SIG-M5 (cell line): ENCODE results near the gene ASH1L.
"Not testable (repeated sequence)": the region's sequence is repeated elsewhere in the genome, so short reads cannot be mapped to it uniquely, and the experiment has no call there.

ENCODE experiments used
- DNase-seq: peaks from one replicate; lab custom pipeline; 2025; lab: John Stamatoyannopoulos, UW

ASH1L gene

DNA sequence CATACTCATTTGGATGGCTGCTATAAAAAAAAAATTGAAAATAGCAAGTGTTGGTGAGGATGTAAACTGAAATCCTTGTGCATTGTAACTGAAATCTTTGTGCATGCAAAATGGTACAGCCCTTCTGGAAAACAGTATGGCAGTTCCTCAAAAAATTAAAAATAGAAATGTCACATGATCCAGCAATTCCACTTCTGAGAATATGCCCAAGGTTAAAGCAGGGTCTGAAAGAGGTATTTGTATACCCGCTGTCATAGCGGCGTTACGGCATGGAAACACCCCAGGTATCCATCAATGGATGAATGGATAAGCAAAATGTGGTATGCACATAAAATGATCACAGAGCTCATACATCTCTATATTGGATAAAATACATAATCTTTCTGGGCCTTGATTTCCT, 125.2 kb downstream of the ASH1L start:
- DNase-seq: no peak

- not testable (repeated sequence) for DNase-seq
Measured at GRCh38 chr1:155433831-155434389, 128.7 kb downstream of the ASH1L start.

GRCh38 chr1:155433128-155433830, 129.3 kb downstream of the ASH1L start:
- DNase-seq: not testable (repeated sequence)

DNA sequence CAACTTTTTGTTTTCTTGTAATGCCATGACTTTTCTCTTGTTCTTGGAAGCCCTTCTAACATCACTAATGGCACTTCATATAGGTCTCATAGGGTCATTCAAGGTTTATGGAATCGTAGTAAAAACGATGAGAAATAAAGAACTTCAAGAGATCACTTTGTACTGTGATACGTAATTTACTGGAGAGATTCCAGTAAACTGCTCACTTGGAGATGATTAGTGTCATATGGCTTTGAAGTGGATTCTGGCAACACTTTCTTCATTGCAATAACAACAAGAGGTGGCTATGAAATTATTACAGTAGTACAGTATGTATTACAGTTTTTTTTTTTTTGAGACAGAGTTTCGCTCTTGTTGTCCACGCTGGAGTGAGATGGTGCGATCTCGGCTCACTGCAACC, 138.5 kb downstream of the ASH1L start:
- no peak for DNase-seq

DNA sequence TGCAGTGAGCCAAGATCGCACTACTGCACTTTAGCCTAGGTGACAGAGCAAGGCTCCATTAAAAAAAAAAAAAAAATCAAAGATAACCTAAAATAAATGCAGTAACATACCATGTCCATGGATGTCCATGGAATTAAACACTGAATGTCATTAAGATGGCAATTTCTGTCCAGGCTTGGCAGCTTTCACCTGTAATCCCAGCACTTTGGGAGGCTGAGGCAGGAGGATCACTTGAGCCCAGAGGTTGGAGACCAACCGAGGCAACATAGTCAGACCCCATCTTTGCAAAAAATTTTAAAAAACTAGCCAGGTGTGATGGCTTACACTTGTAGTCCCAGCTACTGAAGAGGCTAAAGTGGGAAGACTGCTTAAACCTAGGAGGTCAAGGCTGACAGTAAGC, 141.8 kb downstream of the ASH1L start:
- DNase-seq: no peak

- not testable (repeated sequence) for DNase-seq
Measured at GRCh38 chr1:155411840-155412239, 150.8 kb downstream of the ASH1L start.

DNA sequence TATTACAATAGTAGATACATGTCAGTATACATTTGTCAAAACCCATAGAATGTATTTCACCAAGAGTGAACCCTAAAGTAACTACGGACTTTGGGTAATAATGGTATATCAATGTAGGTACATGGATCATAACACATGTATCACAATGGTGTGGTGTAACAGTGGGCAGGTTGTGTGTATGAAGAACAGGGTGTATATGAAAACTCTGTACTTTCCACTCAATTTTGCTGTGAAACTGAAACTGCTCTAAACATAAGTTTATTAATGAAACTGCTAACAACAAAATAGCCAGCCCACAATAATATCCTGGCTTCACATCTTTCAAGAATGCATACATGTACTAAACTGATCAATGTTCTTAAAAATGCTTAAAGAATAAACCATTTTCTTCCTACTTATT, 151.7 kb downstream of the ASH1L start:
- no peak for DNase-seq

GRCh38 chr1:155396874-155397476, 165.6 kb downstream of the ASH1L start:
- DNase-seq: no peak

DNA sequence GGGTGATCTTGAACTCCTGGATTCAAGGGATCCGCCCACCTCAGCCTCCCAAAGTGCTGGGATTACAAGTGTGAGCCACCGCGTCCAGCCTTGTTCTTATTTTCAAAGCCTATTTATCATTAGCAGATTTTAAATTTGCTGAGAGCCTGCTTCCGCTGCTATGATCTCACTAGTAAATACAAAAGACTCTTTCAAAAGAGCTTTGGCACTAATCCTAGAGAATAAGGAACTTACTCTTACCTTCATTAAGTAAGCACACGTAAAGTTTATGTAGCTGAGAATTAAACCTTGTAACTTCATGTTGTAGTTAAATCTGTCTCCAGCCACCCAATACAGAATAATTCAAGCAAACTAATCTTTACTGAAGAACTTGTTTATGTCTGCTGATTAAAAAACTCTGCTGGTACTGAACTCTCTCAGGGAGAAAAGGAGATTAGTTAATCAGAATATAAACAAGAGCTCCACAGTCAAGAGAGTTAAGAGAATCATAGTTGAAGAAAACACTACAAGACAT, 169.6 kb downstream of the ASH1L start:
- no peak for DNase-seq

- no peak for DNase-seq
Measured at GRCh38 chr1:155389826-155390225, 172.8 kb downstream of the ASH1L start.

GRCh38 chr1:155385836-155386235, 176.8 kb downstream of the ASH1L start:
- DNase-seq: not testable (repeated sequence)

- no peak for DNase-seq
Measured at GRCh38 chr1:155383406-155383805, 179.2 kb downstream of the ASH1L start.

DNA sequence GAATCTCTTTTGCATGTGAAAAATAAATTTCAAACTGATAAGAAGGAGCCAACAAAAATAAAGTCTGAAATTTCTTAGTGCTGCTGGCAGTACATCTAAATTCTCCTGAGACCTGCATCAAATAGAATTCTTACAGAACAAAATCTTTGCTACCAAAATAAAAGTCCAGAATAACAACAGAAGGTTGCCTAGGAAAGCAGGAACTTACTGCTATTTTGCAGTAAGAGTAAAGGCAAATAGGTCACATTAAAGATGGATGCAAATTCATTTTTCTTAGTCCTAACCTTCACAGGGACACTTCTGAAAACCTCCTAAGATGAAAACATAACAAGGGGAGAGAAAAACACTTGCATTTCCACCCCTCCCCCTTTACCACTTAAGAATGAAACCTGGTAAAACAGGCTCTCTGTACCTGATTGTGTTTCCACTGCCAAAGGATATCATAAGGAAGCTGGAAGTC, 182.9 kb downstream of the ASH1L start:
- DNase-seq: no peak

DNA sequence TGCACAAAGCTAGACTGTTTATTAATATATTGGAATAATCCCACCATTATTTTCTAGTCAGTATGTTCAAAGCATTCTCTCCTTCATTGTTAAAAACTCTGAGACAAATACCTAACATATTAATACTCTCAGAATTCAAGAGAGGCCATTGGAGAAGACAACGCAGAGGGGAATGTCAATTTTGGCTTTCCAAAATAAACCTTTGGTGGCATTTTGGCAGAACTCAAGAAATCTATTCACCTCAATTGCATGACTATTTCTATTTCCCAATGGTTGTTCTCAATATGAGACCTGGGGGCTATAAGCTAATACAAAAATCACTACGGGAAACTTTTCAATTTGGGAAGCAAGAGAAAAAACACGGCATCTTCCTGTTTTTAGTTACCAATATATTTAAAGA, 183.4 kb downstream of the ASH1L start:
- DNase-seq: no peak

DNA sequence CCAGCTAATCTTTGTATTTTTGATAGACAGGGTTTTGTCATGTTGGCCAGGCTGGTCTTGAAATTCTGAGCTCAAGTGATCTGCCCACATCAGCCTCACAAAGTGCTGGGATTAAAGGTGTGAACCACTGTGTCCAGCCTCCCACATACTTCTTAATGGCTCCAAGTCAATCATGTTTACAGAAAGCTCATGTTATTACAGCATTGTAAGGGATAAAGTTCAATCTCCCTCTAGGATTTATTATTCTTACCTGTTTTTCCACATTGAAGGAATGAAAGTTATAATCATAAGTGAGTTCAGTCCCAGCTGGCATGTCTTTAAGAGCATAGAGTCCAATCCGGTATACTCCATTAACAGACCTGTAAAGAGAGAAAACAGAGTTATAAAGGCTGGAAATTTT, 202.6 kb downstream of the ASH1L start:
- no peak for DNase-seq

- no peak for DNase-seq
Measured at GRCh38 chr1:155352631-155353030, 210.0 kb downstream of the ASH1L start.

GRCh38 chr1:155342842-155343241, 219.8 kb downstream of the ASH1L start:
- DNase-seq: no peak

DNA sequence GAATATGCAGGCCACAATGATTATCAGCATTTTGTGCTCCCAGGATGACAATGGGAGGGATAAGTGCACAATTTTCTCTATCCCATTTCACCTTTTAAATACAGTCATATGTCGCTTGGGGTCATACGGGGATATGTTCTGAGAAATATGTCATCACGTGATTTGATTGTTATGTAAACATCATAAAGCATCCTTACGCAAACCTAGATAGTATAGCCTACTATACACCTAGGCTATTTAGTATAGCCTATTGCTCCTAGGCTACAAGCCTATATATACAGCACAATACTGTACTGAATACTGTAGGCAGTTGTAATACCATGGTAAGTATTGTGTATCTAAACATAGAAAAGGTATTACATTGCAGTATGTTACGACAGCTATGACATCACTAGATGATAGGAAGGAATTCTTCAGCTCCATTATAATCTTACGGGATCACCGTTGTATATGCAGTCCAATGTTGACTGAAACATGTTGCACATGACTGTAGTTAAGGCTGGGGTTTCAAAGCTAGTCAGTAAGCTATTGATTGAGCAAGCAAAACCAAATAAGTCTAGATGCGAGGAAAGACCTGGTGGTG, 223.0 kb downstream of the ASH1L start:
- DNase-seq: no peak

GRCh38 chr1:155334962-155335361, 227.6 kb downstream of the ASH1L start:
- DNase-seq: no peak

DNA sequence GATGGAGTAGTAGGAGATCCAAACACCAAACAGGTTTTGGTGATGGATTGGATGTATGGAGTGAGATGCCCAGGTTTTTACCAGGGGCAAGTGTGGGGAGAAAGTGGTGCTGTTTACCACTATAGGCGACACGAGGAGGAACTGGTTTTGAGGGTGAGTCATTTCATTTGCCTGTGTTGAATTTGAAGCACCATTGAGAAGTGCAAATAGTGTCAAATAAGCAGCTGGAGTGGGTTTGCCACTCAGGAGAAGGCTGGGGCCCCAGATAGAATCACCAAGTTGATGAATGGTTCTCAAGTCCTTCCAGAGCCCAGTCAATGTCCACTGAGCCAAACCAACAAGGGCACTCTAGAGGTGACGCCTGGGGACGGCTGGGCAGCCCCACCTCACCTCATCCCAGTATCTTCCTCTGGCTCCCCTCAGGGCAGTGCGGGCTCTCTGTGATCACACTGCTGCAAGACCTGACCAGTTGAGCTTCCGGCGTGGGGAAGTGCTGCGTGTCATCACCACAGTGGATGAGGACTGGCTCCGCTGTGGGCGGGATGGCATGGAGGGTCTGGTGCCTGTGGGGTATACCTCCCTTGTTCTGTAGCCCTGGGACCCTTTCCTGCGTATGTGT, 232.5 kb downstream of the ASH1L start:
- DNase-seq: no peak

- not testable (repeated sequence) for DNase-seq
Measured at GRCh38 chr1:155328856-155329255, 233.7 kb downstream of the ASH1L start.

DNA sequence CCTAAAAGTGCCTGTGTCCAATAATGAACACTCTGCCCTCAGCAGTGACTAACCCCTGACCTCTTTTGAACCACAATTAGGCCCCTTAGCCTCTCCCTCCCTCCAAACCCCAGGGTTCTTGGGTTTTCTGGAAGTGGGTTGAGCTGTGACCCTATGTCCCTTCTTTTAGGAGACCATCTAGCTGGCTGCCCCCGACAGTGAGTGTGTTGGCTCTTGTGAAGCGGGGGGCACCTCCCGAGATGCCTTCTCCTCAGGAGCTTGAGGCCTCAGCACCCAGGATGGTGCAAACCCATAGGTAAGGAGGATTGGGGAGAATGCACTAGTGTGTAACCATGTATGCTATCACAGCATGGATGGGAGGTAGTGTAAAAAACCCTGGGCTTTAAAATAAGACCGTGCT, 234.6 kb downstream of the ASH1L start:
- DNase-seq: no peak
